ENCODE results near the gene TAS2R46. TPM values are rescaled to one million over a fixed set of nuclear protein-coding genes. Genes with fewer than 3 reads are reported as not detected.
"Not testable (repeated sequence)": the region's sequence is repeated elsewhere in the genome, so short reads cannot be mapped to it uniquely, and the experiment has no call there.

Gene TAS2R46
- total and polyA plus RNA-seq, 2 experiments from 2014 or later, result 0.45 to 5.0 TPM

DNA sequence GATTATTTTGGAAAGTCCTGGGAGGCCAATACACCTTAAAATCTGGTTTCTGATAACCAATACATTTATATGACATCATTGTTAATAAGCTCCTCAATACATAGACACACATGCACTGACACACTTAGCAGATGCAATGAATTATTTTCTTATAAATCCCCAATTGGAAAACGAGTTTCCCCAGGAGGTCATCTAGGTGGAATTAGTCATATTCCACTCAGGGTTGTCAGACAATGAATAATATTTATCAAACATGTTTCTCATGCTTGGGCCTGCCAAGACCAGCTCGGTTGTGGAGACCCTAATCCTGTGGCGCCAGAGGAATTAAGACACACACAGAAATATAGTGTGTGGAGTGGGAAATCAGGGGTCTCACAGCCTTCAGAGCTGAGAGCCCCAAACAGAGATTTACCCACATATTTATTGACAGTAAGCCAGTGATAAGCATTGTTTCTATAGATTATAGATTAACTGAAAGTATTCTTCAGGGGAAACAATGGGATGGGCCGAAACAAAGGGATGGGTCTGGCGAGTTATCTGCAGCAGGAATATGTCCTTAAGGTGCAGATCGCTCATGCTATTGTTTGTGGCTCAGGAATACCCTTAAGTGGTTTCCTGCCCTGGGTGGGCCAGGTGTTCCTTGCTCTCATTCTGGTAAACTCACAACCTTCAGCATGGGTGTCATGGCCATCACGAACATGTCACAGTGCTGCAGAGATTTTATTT is 12.1 kb downstream of the TAS2R46 start:
- ATAC-seq; H3K4me3 Mint-ChIP-seq; H3K4me1 Mint-ChIP-seq; H3K27me3 Mint-ChIP-seq (ENCODE audit: insufficient read depth, low read depth, poor library complexity); H3K9me2 ChIP-seq (ENCODE audit: insufficient read depth); H2AFZ ChIP-seq; H3K4me1 ChIP-seq (ENCODE audit: insufficient read depth); H3K27ac Mint-ChIP-seq; H3K27ac ChIP-seq (ENCODE audit: low read depth); H3F3A ChIP-seq (replicated peaks; ENCODE audit: low read depth); H3K27me3 ChIP-seq (ENCODE audit: insufficient read depth); H4K20me1 ChIP-seq (replicated peaks; ENCODE audit: insufficient read depth); H3K4me3 ChIP-seq; H3K79me2 ChIP-seq (replicated peaks; ENCODE audit: insufficient read depth); H3K4me2 ChIP-seq; H3K36me3 ChIP-seq (ENCODE audit: insufficient read depth): not testable (repeated sequence)
- peaks cover 47% of the 10 kb centered on the region for H3K9me3 Mint-ChIP-seq
- peaks cover 61% of the 10 kb centered on the region for H3K36me3 Mint-ChIP-seq (ENCODE audit: low read depth)
- DNase-seq (ENCODE audit: low spot score), result peak; percentile 17

DNA sequence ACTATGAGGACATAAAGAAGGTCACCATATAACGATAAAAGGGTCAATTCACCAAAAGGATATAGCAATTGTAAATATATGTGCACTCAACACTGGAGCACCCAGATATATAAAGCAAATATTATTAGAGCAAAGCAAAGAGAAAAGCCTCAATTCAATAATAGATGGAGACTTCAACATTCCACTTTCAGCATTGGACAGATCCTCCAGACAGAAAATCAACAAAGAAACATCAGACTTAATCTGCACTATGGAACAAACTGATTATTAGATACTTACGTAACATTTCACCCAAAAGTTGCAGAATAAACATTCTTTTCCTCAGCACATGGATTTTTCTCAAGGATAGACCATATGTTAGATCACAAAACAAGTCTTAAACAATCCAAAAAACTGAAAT is 20.7 kb downstream of the TAS2R46 start:
- H3K27me3 ChIP-seq (ENCODE audit: insufficient read depth); ATAC-seq; H3K4me3 ChIP-seq; H3K79me2 ChIP-seq (replicated peaks; ENCODE audit: insufficient read depth); H3F3A ChIP-seq (replicated peaks; ENCODE audit: low read depth); H3K4me1 ChIP-seq (ENCODE audit: insufficient read depth); H3K27ac Mint-ChIP-seq; H3K9me3 Mint-ChIP-seq; H3K4me1 Mint-ChIP-seq; DNase-seq (ENCODE audit: low spot score); H3K4me3 Mint-ChIP-seq; H3K27me3 Mint-ChIP-seq (ENCODE audit: insufficient read depth, low read depth, poor library complexity); H3K36me3 ChIP-seq (ENCODE audit: insufficient read depth); H2AFZ ChIP-seq; H3K9me2 ChIP-seq (ENCODE audit: insufficient read depth); H3K4me2 ChIP-seq; H3K27ac ChIP-seq (ENCODE audit: low read depth); H4K20me1 ChIP-seq (replicated peaks; ENCODE audit: insufficient read depth): not testable (repeated sequence)
- peaks cover 21% of the 10 kb centered on the region for H3K36me3 Mint-ChIP-seq (ENCODE audit: low read depth)

DNA sequence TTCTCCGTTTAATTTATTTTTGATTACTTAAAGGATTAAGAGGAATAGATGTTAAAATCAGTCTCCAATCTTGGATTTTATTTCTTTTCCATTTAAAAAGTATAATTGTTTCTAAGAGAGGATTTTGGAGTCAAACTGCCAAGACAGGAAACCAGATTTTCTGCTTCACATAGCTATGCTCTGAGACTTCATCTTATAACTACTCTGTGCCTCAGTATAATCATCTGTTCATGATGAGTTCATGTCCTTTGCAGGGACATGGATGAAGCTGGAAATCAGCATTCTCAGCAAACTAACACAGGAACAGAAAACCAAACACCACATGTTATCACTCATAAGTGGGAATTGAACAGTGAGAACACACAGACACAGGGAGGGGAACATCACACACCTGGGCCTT is 21.9 kb downstream of the TAS2R46 start:
- H3K27ac ChIP-seq (ENCODE audit: low read depth), result no peak overlapping the region
- H3K4me1 ChIP-seq (ENCODE audit: insufficient read depth), result no peaks in the 10 kb centered on the region
- H3K36me3 ChIP-seq (ENCODE audit: insufficient read depth), result no peaks in the 10 kb centered on the region; the same call in 1 of the 2 replicates
- H3K9me2 ChIP-seq (ENCODE audit: insufficient read depth), result no peaks in the 10 kb centered on the region
- H3K4me2 ChIP-seq, result no peak overlapping the region
- H3K4me1 Mint-ChIP-seq, result no peaks in the 10 kb centered on the region
- H4K20me1 ChIP-seq (replicated peaks; ENCODE audit: insufficient read depth), result no peaks in the 10 kb centered on the region
- peaks cover 4% of the 10 kb centered on the region for H3K79me2 ChIP-seq (replicated peaks; ENCODE audit: insufficient read depth)
- peaks cover 18% of the 10 kb centered on the region; the same call in 2 of the 3 replicates for H3K36me3 Mint-ChIP-seq (ENCODE audit: low read depth)
- no peaks in the 10 kb centered on the region for H3K9me3 Mint-ChIP-seq
- no peaks in the 10 kb centered on the region for H3F3A ChIP-seq (replicated peaks; ENCODE audit: low read depth)
- TF ChIP-seq CREB1 (CRISPR knock-in tag; IDR thresholded peaks at IDR 0.05; ENCODE audit: low read depth) (no peak), REST (IDR thresholded peaks at IDR 0.05; ENCODE audit: unreplicated experiment) (no peak)
- TF ChIP-seq, protein P1, sequence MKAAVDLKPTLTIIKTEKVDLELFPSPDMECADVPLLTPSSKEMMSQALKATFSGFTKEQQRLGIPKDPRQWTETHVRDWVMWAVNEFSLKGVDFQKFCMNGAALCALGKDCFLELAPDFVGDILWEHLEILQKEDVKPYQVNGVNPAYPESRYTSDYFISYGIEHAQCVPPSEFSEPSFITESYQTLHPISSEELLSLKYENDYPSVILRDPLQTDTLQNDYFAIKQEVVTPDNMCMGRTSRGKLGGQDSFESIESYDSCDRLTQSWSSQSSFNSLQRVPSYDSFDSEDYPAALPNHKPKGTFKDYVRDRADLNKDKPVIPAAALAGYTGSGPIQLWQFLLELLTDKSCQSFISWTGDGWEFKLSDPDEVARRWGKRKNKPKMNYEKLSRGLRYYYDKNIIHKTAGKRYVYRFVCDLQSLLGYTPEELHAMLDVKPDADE (IDR thresholded peaks at IDR 0.05), result no peak
- H3K4me3 ChIP-seq, result no peak overlapping the region
- no peak overlapping the region for H3K27ac Mint-ChIP-seq
- H2AFZ ChIP-seq, result no peak overlapping the region
- no peak for ATAC-seq
- H3K27me3 Mint-ChIP-seq (ENCODE audit: insufficient read depth, low read depth, poor library complexity), result peaks cover 2% of the 10 kb centered on the region
- no peaks in the 10 kb centered on the region for H3K27me3 ChIP-seq (ENCODE audit: insufficient read depth)
- DNase-seq (ENCODE audit: low spot score), result no peak
- H3K4me3 Mint-ChIP-seq, result no peak overlapping the region
